HG02759 (cell line): ENCODE measurements around the gene ANO4.
A peak's percentile ranks its signal among the peaks of the same experiment; 100 is the strongest.
"Not testable (repeated sequence)": the region's sequence is repeated elsewhere in the genome, so short reads cannot be mapped to it uniquely, and the experiment has no call there.

Source experiments
- ATAC-seq: cut with Tn5 transposase; IDR thresholded peaks from one replicate; pipeline ENCODE4 v1.9.1; 2021; ENCODE audit warnings: mild to moderate bottlenecking, moderate library complexity; ENCODE audit not compliant: unreplicated experiment

The ANO4 gene

GRCh38 chr12:101038289-101038871 lies 243.8 kb downstream of the ANO4 start:
- peak; percentile 72 for ATAC-seq

- no peak for ATAC-seq
These were observed 245.4 kb downstream of the ANO4 start for GRCh38 chr12:101039848-101040531.

GRCh38 chr12:101040936-101041335 lies 246.4 kb downstream of the ANO4 start:
- no peak for ATAC-seq

GRCh38 chr12:101042211-101042610 lies 247.6 kb downstream of the ANO4 start:
- ATAC-seq, result no peak

- ATAC-seq, result no peak
These were observed 250.0 kb downstream of the ANO4 start for GRCh38 chr12:101044512-101045059.

- ATAC-seq, result no peak
These were observed 251.2 kb downstream of the ANO4 start for GRCh38 chr12:101045486-101046464.

GRCh38 chr12:101047652-101048051 lies 253.1 kb downstream of the ANO4 start:
- no peak for ATAC-seq

- ATAC-seq, result no peak
These were observed 256.1 kb downstream of the ANO4 start for GRCh38 chr12:101050631-101051030.

- no peak for ATAC-seq
These were observed 256.6 kb downstream of the ANO4 start for GRCh38 chr12:101051151-101051550.

GRCh38 chr12:101051901-101052550 lies 257.4 kb downstream of the ANO4 start:
- no peak for ATAC-seq

- no peak for ATAC-seq
These were observed 258.6 kb downstream of the ANO4 start for GRCh38 chr12:101053203-101053602.

GRCh38 chr12:101055940-101056339 lies 261.4 kb downstream of the ANO4 start:
- ATAC-seq, result no peak

GRCh38 chr12:101062508-101062907 lies 267.9 kb downstream of the ANO4 start:
- ATAC-seq, result not testable (repeated sequence)

- no peak for ATAC-seq
These were observed 270.1 kb downstream of the ANO4 start for GRCh38 chr12:101064721-101065120.

- ATAC-seq, result no peak
These were observed 271.9 kb downstream of the ANO4 start for GRCh38 chr12:101066489-101066888.

- no peak for ATAC-seq
These were observed 273.8 kb downstream of the ANO4 start for GRCh38 chr12:101068402-101068801.

GRCh38 chr12:101068836-101069235 lies 274.3 kb downstream of the ANO4 start:
- ATAC-seq, result no peak

- ATAC-seq, result no peak
These were observed 280.5 kb downstream of the ANO4 start for GRCh38 chr12:101074940-101075680.

GRCh38 chr12:101076921-101077320 lies 282.3 kb downstream of the ANO4 start:
- ATAC-seq, result no peak
